ENCODE data around the gene RAB34. TPM values are rescaled to one million over a fixed set of nuclear protein-coding genes. Genes with fewer than 3 reads are reported as not detected.

The RAB34 gene
- total RNA-seq, 3 donors from 2014 or later: 105 to 129 (median 123) TPM

GRCh38 chr17:28741358-28742349, 24.0 kb upstream of the RAB34 start:
- Histone ChIP-seq H3K9me3 (no peaks in the 10 kb centered on the region), H3K27ac (peak overlapping the region; percentile 99 to 100), H3K4me3 (no peak overlapping the region), H3K4me1 (peaks cover 0 to 5% of the 10 kb centered on the region in 2 donors), H3K27me3 (no peaks in the 10 kb centered on the region), H3K36me3 (no peaks in the 10 kb centered on the region)
- DNase-seq (ENCODE audit: low spot score in 2 of 2): no peak
- intact Hi-C loops (cut with DNase I; ENCODE audit: low total_unique reads): loop anchor here (10.0 kb wide), 1 partner anchor 163 kb away; the partner anchor contains the start of gene DHRS13
- TF ChIP-seq CTCF (IDR thresholded peaks at IDR 0.05) (no peak), POLR2A (IDR thresholded peaks at IDR 0.05) (no peak), POLR2AphosphoS5 (IDR thresholded peaks at IDR 0.05) (no peak)

GRCh38 chr17:28740406-28741357, 23.0 kb upstream of the RAB34 start:
- Histone ChIP-seq H3K4me3 (no peak overlapping the region), H3K27ac (peak overlapping the region in 1 of 2 donors; percentile 100), H3K4me1 (no peaks in the 10 kb centered on the region), H3K36me3 (no peaks in the 10 kb centered on the region), H3K9me3 (no peaks in the 10 kb centered on the region), H3K27me3 (no peaks in the 10 kb centered on the region)
- intact Hi-C loops (cut with DNase I; ENCODE audit: low total_unique reads): loop anchor here (10.0 kb wide), 1 partner anchor 164 kb away; the partner anchor contains the start of gene DHRS13
- DNase-seq (ENCODE audit: low spot score in 2 of 2): no peak
- TF ChIP-seq CTCF (IDR thresholded peaks at IDR 0.05): no peak
- TF ChIP-seq POLR2AphosphoS5 (IDR thresholded peaks at IDR 0.05): no peak
- no peak for TF ChIP-seq POLR2A (IDR thresholded peaks at IDR 0.05)

- intact Hi-C loops (cut with DNase I; ENCODE audit: low total_unique reads): no loop called here
- Histone ChIP-seq H3K4me1 (no peaks in the 10 kb centered on the region), H3K9me3 (no peaks in the 10 kb centered on the region), H3K27me3 (no peaks in the 10 kb centered on the region), H3K4me3 (no peak overlapping the region), H3K36me3 (no peaks in the 10 kb centered on the region), H3K27ac (no peak overlapping the region)
- DNase-seq (ENCODE audit: low spot score in 2 of 2): no peak
- TF ChIP-seq POLR2AphosphoS5 (IDR thresholded peaks at IDR 0.05) (no peak), CTCF (IDR thresholded peaks at IDR 0.05) (no peak), POLR2A (IDR thresholded peaks at IDR 0.05) (no peak)
These were observed 21.2 kb upstream of the RAB34 start for GRCh38 chr17:28738680-28739384.

GRCh38 chr17:28737770-28738679, 20.4 kb upstream of the RAB34 start:
- Histone ChIP-seq H3K9me3 (no peaks in the 10 kb centered on the region), H3K36me3 (no peaks in the 10 kb centered on the region), H3K27me3 (no peaks in the 10 kb centered on the region), H3K4me1 (no peaks in the 10 kb centered on the region), H3K27ac (no peak overlapping the region), H3K4me3 (no peak overlapping the region)
- intact Hi-C loops (cut with DNase I; ENCODE audit: low total_unique reads): no loop called here
- TF ChIP-seq POLR2A (IDR thresholded peaks at IDR 0.05) (no peak), CTCF (IDR thresholded peaks at IDR 0.05) (no peak), POLR2AphosphoS5 (IDR thresholded peaks at IDR 0.05) (no peak)
- no peak for DNase-seq (ENCODE audit: low spot score in 2 of 2)

All from breast epithelium (tissue), 4 donors.